ENCODE data around the gene KRT6A. TPM values are rescaled to one million over a fixed set of nuclear protein-coding genes. Genes with fewer than 3 reads are reported as not detected.
A peak's percentile ranks its signal among the peaks of the same experiment; 100 is the strongest.

The KRT6A gene
- not detected in 2 replicates for total RNA-seq (2013; cell fraction: nucleolus; rRNA removed)
- not detected in 2 replicates for total RNA-seq (2014; rRNA removed)
- total RNA-seq (2014; rRNA removed; fragmentation: Illumina TruSeq; extraction: Trizol), result not detected in 2 replicates
- total RNA-seq (2021), result not detected in 2 replicates
- polyA plus RNA-seq (2011; ENCODE audit: low read depth), result not detected
- 0.16 and 0.96 TPM in 2 replicates for polyA plus RNA-seq (2011; rRNA removed)
- polyA plus RNA-seq (2011; cell fraction: cytosol; rRNA removed), result 0.03 TPM in 1 of 2 replicates, not detected in the other
- not detected in 2 replicates for polyA plus RNA-seq (2011; cell fraction: nucleus; rRNA removed)
- not detected in 2 replicates for polyA plus RNA-seq (2012)
- polyA plus RNA-seq (2014; fragmentation: Illumina TruSeq; extraction: Trizol), result not detected in 2 replicates
- not detected for polyA plus RNA-seq (2014; fragmentation: Nextera tagmentation; extraction: Ambion mirVana)
- not detected in 2 replicates for polyA plus RNA-seq (2014; rRNA removed)
- not detected for polyA plus RNA-seq (2016; fragmentation: Nextera tagmentation; extraction: Ambion mirVana)
- polyA minus RNA-seq (2011; rRNA and poly(A)+ RNA removed), result 0.15 and 0.29 TPM in 2 replicates
- polyA minus RNA-seq (2011; cell fraction: cytosol; rRNA and poly(A)+ RNA removed), result not detected in 2 replicates
- polyA minus RNA-seq (2011; cell fraction: nucleus; rRNA and poly(A)+ RNA removed), result not detected in 2 replicates
- Bru-seq, nascent RNA, result percentile 18 among the genes with signal in this experiment
- BruChase-seq, experiment 1, labeled RNA remaining after a 6-hour chase, result not detected
- not detected for BruChase-seq, experiment 2, labeled RNA remaining after a 2-hour chase
- long read RNA-seq, experiment 1, result 0 reads
- long read RNA-seq, experiment 2, result 0 reads

DNA sequence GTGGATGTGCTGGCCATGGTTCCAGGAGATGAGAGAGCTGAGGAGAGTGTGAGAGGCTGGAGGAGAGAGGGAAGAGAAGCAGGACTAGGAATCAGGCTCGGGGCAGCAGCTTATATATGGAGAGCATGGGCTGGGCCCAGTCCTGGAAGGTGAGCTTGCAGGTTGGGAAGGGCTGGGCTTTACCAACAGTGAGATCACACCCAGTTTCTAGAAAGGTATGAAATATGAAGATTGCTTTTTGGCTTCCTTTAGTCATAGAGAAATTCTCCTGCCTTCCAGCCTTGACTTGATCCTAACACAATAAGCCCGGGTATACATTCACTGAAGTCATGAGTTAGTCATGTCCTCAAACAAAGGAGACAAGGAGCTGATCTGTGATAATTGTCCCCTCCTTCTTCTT is at the start of gene KRT6A:
KRT6A (minus strand) TSS at position 86 of the 400 bp plus-strand sequence; CDS start at position 17, 69 bp downstream.
- in situ Hi-C loops (cut with MboI), result no loop called here
- H3K27ac ChIP-seq (ENCODE audit: control insufficient read depth, insufficient read depth), result no peak within 1 kb of the TSS
- H3K4me3 ChIP-seq, result no peak within 1 kb of the TSS
- CTCF ChIA-PET, result no interaction called here
- H3K27me3 ChIP-seq (replicated peaks in 1 of 2; ENCODE audit: control insufficient read depth in 2 of 2, insufficient read depth in 2 of 2, low read length in 1 of 2), result peaks cover 0 to 3% of the 10 kb centered on the region in 2 experiments; a peak in 2 of 4 replicates
- H3K79me2 ChIP-seq (ENCODE audit: control insufficient read depth, insufficient read depth, low read length), result no peaks in the 10 kb centered on the region
- H3K9me3 ChIP-seq (replicated peaks; ENCODE audit: control insufficient read depth, insufficient read depth, low read length), result no peaks in the 10 kb centered on the region
- TF ChIP-seq EGR1 (IDR thresholded peaks at IDR 0.05; ENCODE audit: borderline replicate concordance in 1 of 2, low read depth in 2 of 2, low read length in 2 of 2) (no peak), ZBTB33 (IDR thresholded peaks at IDR 0.05) (no peak), ATF7 (IDR thresholded peaks at IDR 0.05; ENCODE audit: low read depth) (no peak), ZNF622 (IDR thresholded peaks at IDR 0.05) (no peak), WRNIP1 (IDR thresholded peaks at IDR 0.05; ENCODE audit: borderline replicate concordance, low read depth, low read length) (no peak)
- TF ChIP-seq, protein P1, sequence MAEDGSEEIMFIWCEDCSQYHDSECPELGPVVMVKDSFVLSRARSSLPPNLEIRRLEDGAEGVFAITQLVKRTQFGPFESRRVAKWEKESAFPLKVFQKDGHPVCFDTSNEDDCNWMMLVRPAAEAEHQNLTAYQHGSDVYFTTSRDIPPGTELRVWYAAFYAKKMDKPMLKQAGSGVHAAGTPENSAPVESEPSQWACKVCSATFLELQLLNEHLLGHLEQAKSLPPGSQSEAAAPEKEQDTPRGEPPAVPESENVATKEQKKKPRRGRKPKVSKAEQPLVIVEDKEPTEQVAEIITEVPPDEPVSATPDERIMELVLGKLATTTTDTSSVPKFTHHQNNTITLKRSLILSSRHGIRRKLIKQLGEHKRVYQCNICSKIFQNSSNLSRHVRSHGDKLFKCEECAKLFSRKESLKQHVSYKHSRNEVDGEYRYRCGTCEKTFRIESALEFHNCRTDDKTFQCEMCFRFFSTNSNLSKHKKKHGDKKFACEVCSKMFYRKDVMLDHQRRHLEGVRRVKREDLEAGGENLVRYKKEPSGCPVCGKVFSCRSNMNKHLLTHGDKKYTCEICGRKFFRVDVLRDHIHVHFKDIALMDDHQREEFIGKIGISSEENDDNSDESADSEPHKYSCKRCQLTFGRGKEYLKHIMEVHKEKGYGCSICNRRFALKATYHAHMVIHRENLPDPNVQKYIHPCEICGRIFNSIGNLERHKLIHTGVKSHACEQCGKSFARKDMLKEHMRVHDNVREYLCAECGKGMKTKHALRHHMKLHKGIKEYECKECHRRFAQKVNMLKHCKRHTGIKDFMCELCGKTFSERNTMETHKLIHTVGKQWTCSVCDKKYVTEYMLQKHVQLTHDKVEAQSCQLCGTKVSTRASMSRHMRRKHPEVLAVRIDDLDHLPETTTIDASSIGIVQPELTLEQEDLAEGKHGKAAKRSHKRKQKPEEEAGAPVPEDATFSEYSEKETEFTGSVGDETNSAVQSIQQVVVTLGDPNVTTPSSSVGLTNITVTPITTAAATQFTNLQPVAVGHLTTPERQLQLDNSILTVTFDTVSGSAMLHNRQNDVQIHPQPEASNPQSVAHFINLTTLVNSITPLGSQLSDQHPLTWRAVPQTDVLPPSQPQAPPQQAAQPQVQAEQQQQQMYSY (CRISPR knock-in tag; IDR thresholded peaks at IDR 0.05), result no peak
- TF ChIP-seq, protein P2, sequence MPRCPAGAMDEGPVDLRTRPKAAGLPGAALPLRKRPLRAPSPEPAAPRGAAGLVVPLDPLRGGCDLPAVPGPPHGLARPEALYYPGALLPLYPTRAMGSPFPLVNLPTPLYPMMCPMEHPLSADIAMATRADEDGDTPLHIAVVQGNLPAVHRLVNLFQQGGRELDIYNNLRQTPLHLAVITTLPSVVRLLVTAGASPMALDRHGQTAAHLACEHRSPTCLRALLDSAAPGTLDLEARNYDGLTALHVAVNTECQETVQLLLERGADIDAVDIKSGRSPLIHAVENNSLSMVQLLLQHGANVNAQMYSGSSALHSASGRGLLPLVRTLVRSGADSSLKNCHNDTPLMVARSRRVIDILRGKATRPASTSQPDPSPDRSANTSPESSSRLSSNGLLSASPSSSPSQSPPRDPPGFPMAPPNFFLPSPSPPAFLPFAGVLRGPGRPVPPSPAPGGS (IDR thresholded peaks at IDR 0.05; ENCODE audit: borderline replicate concordance, insufficient read depth, low read depth, low read length, poor library complexity, severe bottlenecking), result no peak
- intact Hi-C loops (cut with micrococcal nuclease; ENCODE audit: unreplicated experiment), result no loop called here
- POLR2A ChIA-PET, result no interaction called here
- DNase-seq (ENCODE audit: low read depth, low spot score), result no peak
- RAD21 ChIA-PET (ENCODE audit: unreplicated experiment), result no interaction called here
- H3K4me2 ChIP-seq (ENCODE audit: control insufficient read depth, insufficient read depth), result no peak within 1 kb of the TSS
- no peaks in the 10 kb centered on the region for H3K36me3 ChIP-seq (ENCODE audit: control insufficient read depth in 2 of 2, insufficient read depth in 2 of 2, low read length in 1 of 2)
- no peak within 1 kb of the TSS for H3K9ac ChIP-seq (ENCODE audit: control insufficient read depth, insufficient read depth, low read length)
- no peaks in the 10 kb centered on the region for H3K4me1 ChIP-seq (ENCODE audit: control insufficient read depth, insufficient read depth, low read length)
- no peaks in the 10 kb centered on the region for H4K20me1 ChIP-seq (ENCODE audit: control insufficient read depth, insufficient read depth)
- SMC1A ChIA-PET (ENCODE audit: uncharacterized antibody, unreplicated experiment), result interaction anchor here (1.5 kb wide), 1 partner anchor 13 kb away, joined by 5 read pairs; no protein-coding TSS in a partner anchor
- no peak for FAIRE-seq
- H2AFZ ChIP-seq (ENCODE audit: control insufficient read depth, low read depth, low read length), result no peak within 1 kb of the TSS
- 3% methylated on average over 2 of the region's 2 CpGs for WGBS (ENCODE audit: insufficient coverage, insufficient replicate concordance, low lambda C conversion rate, missing lambda C conversion rate)
- ATAC-seq, result no peak
- BruUV-seq (replicated peaks), result no TSS peak

All from GM12878 (cell line).